Trophoblast cell (in vitro differentiated cells and primary cell): ENCODE results near the gene ADAMTS12.

ENCODE experiments used
- DNase-seq, 2 donors: peaks; one replicate each; pipeline ENCODE4 v3.0.0-alpha.2; 2016
- H2AFZ ChIP-seq: 2 replicates; pipeline ENCODE4 v1.6.1; 2013; ENCODE audit warnings: low read length, moderate library complexity, mild to moderate bottlenecking; ENCODE audit not compliant: insufficient read depth, poor library complexity
- H2AK5ac ChIP-seq: 2 replicates; pipeline ENCODE4 v1.6.1; 2013; ENCODE audit warnings: mild to moderate bottlenecking, low read length
- H2BK120ac ChIP-seq: 2 replicates; pipeline ENCODE4 v1.6.1; 2013; ENCODE audit warnings: low read length, mild to moderate bottlenecking, moderate library complexity; ENCODE audit not compliant: insufficient read depth, poor library complexity
- H2BK12ac ChIP-seq: 2 replicates; pipeline ENCODE4 v1.6.1; 2013; ENCODE audit warnings: mild to moderate bottlenecking, low read length, moderate library complexity
- H2BK5ac ChIP-seq: 2 replicates; pipeline ENCODE4 v1.6.1; 2013; ENCODE audit warnings: low read length, low read depth, moderate library complexity, mild to moderate bottlenecking; ENCODE audit not compliant: poor library complexity
- H3K14ac ChIP-seq: 2 replicates; pipeline ENCODE4 v1.6.1; 2013; ENCODE audit warnings: mild to moderate bottlenecking, low read length
- H3K18ac ChIP-seq: 2 replicates; pipeline ENCODE4 v1.6.1; 2013; ENCODE audit warnings: mild to moderate bottlenecking, low read length
- H3K23ac ChIP-seq: 2 replicates; pipeline ENCODE4 v1.6.1; 2013; ENCODE audit warnings: low read length
- H3K27ac ChIP-seq: 2 replicates; pipeline ENCODE4 v1.5.1; 2013; ENCODE audit warnings: low read depth, mild to moderate bottlenecking, inconsistent platforms, low read length, moderate library complexity
- H3K27me3 ChIP-seq: 2 replicates; pipeline ENCODE4 v1.6.1; 2013; ENCODE audit warnings: inconsistent platforms, mild to moderate bottlenecking, low read length, moderate library complexity; ENCODE audit not compliant: insufficient read depth
- H3K36me3 ChIP-seq, 2 experiments: 1 replicate in 1 of 2; 2 replicates in 1 of 2; pipeline ENCODE4 v1.6.1; 2013; ENCODE audit warnings: low read length in 2 of 2, mild to moderate bottlenecking in 2 of 2, moderate library complexity in 1 of 2; ENCODE audit not compliant: insufficient read depth in 2 of 2, control insufficient read depth in 1 of 2
- H3K4ac ChIP-seq: 2 replicates; pipeline ENCODE4 v1.6.1; 2013; ENCODE audit warnings: low read depth, mild to moderate bottlenecking, low read length, moderate library complexity
- H3K4me1 ChIP-seq, 2 experiments: 1 replicate in 1 of 2; 2 replicates in 1 of 2; pipeline ENCODE4 v1.6.1; 2013; ENCODE audit warnings: low read length in 2 of 2, mild to moderate bottlenecking in 2 of 2, moderate library complexity in 1 of 2; ENCODE audit not compliant: insufficient read depth in 2 of 2, control insufficient read depth in 1 of 2
- H3K4me2 ChIP-seq: 2 replicates; pipeline ENCODE4 v1.6.1; 2013; ENCODE audit warnings: inconsistent platforms, mild to moderate bottlenecking, low read length, moderate library complexity
- H3K4me3 ChIP-seq: 2 replicates; pipeline ENCODE4 v1.5.1; 2013; ENCODE audit warnings: mild to moderate bottlenecking, low read depth, low read length, inconsistent platforms
- H3K79me1 ChIP-seq: one replicate; pipeline ENCODE4 v1.6.1; 2013; ENCODE audit warnings: low read length
- H3K79me2 ChIP-seq: 2 replicates; pipeline ENCODE4 v1.6.1; 2013; ENCODE audit warnings: low read length, mild to moderate bottlenecking; ENCODE audit not compliant: control insufficient read depth, insufficient read depth, poor library complexity
- H3K9ac ChIP-seq: 2 replicates; pipeline ENCODE4 v1.6.1; 2013; ENCODE audit warnings: mild to moderate bottlenecking, low read length
- H3K9me3 ChIP-seq: 2 replicates; pipeline ENCODE4 v1.6.1; 2013; ENCODE audit warnings: low read depth, mild to moderate bottlenecking, control low read depth, inconsistent platforms, low read length; ENCODE audit not compliant: insufficient read depth
- H4K12ac ChIP-seq: 2 replicates; pipeline ENCODE4 v1.6.1; 2013; ENCODE audit warnings: low read depth, mild to moderate bottlenecking, low read length, moderate library complexity
- H4K8ac ChIP-seq: 2 replicates; pipeline ENCODE4 v1.6.1; 2013; ENCODE audit warnings: low read depth, mild to moderate bottlenecking, low read length, moderate library complexity
- H4K91ac ChIP-seq: one replicate; pipeline ENCODE4 v1.6.1; 2013; ENCODE audit warnings: low read depth, mild to moderate bottlenecking, low read length, moderate library complexity
- WGBS: extraction: QIAGEN DNeasy Blood & Tissue Kit; methylation state at CpG from one replicate; pipeline ENCODE4 v1.1.7; 2013; ENCODE audit warnings: missing lambda C conversion rate; ENCODE audit not compliant: insufficient read length, insufficient coverage; ENCODE audit errors: extremely low coverage; 5-methylcytosine and 5-hydroxymethylcytosine counted together

ADAMTS12 gene

GRCh38 chr5:33685873-33686755 lies 205.7 kb downstream of the ADAMTS12 start:
- Histone ChIP-seq H2BK5ac (no peak overlapping the region), H2AK5ac (no peak overlapping the region), H3K9me3 (no peaks in the 10 kb centered on the region), H2BK12ac (no peak overlapping the region), H3K18ac (no peak overlapping the region), H3K9ac (no peak overlapping the region), H4K12ac (no peak overlapping the region), H3K4me1 (peaks cover 0 to 8% of the 10 kb centered on the region in 2 experiments), H2AFZ (no peak overlapping the region), H3K27ac (no peak overlapping the region), H4K91ac (no peak overlapping the region), H3K4me3 (no peak overlapping the region), H3K79me2 (no peaks in the 10 kb centered on the region), H4K8ac (no peak overlapping the region), H3K36me3 (no peaks in the 10 kb centered on the region), H3K79me1 (no peaks in the 10 kb centered on the region), H3K14ac (no peak overlapping the region), H2BK120ac (no peak overlapping the region), H3K27me3 (no peaks in the 10 kb centered on the region), H3K4ac (no peak overlapping the region), H3K4me2 (no peak overlapping the region), H3K23ac (no peak overlapping the region)
- no CpG with 5 or more reads among the region's 11 CpGs for WGBS
- no peak for DNase-seq

- peaks cover 0 to 8% of the 10 kb centered on the region in 2 experiments for H3K4me1 ChIP-seq
- H3K27me3 ChIP-seq, result no peaks in the 10 kb centered on the region
- no peak for DNase-seq
- no peak overlapping the region for H2BK120ac ChIP-seq
- no peak overlapping the region for H2BK12ac ChIP-seq
- H2AFZ ChIP-seq, result no peak overlapping the region
- H3K23ac ChIP-seq, result no peak overlapping the region
- no peaks in the 10 kb centered on the region for H3K79me1 ChIP-seq
- H3K36me3 ChIP-seq, result no peaks in the 10 kb centered on the region
- no peak overlapping the region for H3K14ac ChIP-seq
- H3K18ac ChIP-seq, result no peak overlapping the region
- H2AK5ac ChIP-seq, result no peak overlapping the region
- H4K91ac ChIP-seq, result no peak overlapping the region
- H3K9me3 ChIP-seq, result no peaks in the 10 kb centered on the region
- no peak overlapping the region for H3K4me3 ChIP-seq
- no peak overlapping the region for H3K4me2 ChIP-seq
- no peak overlapping the region for H4K8ac ChIP-seq
- H3K27ac ChIP-seq, result no peak overlapping the region
- WGBS, result no CpG with 5 or more reads among the region's 7 CpGs
- no peak overlapping the region for H3K9ac ChIP-seq
- H3K4ac ChIP-seq, result no peak overlapping the region
- no peaks in the 10 kb centered on the region for H3K79me2 ChIP-seq
- no peak overlapping the region for H2BK5ac ChIP-seq
- H4K12ac ChIP-seq, result no peak overlapping the region
Measured at GRCh38 chr5:33684496-33685159, 207.2 kb downstream of the ADAMTS12 start.

GRCh38 chr5:33679791-33680190 lies 212.0 kb downstream of the ADAMTS12 start:
- H3K79me2 ChIP-seq, result no peaks in the 10 kb centered on the region
- H3K4me1 ChIP-seq, result no peaks in the 10 kb centered on the region
- DNase-seq, result no peak
- WGBS, result no CpG with 5 or more reads among the region's 2 CpGs
- H3K27ac ChIP-seq, result no peak overlapping the region
- no peak overlapping the region for H4K91ac ChIP-seq
- no peaks in the 10 kb centered on the region for H3K79me1 ChIP-seq
- H2BK120ac ChIP-seq, result no peak overlapping the region
- H4K12ac ChIP-seq, result no peak overlapping the region
- H3K23ac ChIP-seq, result no peak overlapping the region
- H3K9ac ChIP-seq, result no peak overlapping the region
- H3K14ac ChIP-seq, result no peak overlapping the region
- no peaks in the 10 kb centered on the region for H3K27me3 ChIP-seq
- H3K18ac ChIP-seq, result no peak overlapping the region
- no peak overlapping the region for H3K4ac ChIP-seq
- H2AFZ ChIP-seq, result no peak overlapping the region
- H2BK12ac ChIP-seq, result no peak overlapping the region
- H3K36me3 ChIP-seq, result no peaks in the 10 kb centered on the region
- no peak overlapping the region for H4K8ac ChIP-seq
- no peaks in the 10 kb centered on the region for H3K9me3 ChIP-seq
- no peak overlapping the region for H3K4me3 ChIP-seq
- H3K4me2 ChIP-seq, result no peak overlapping the region
- H2AK5ac ChIP-seq, result no peak overlapping the region
- H2BK5ac ChIP-seq, result no peak overlapping the region

- H3K27me3 ChIP-seq, result no peaks in the 10 kb centered on the region
- H3K9ac ChIP-seq, result no peak overlapping the region
- no peak overlapping the region for H3K4me3 ChIP-seq
- H2BK120ac ChIP-seq, result no peak overlapping the region
- H4K12ac ChIP-seq, result no peak overlapping the region
- H3K27ac ChIP-seq, result no peak overlapping the region
- H3K36me3 ChIP-seq, result no peaks in the 10 kb centered on the region
- WGBS, result no CpG with 5 or more reads among the region's 3 CpGs
- H3K4me2 ChIP-seq, result no peak overlapping the region
- H3K4me1 ChIP-seq, result no peaks in the 10 kb centered on the region
- H4K91ac ChIP-seq, result no peak overlapping the region
- H3K79me1 ChIP-seq, result no peaks in the 10 kb centered on the region
- H2AFZ ChIP-seq, result no peak overlapping the region
- no peaks in the 10 kb centered on the region for H3K9me3 ChIP-seq
- H2BK5ac ChIP-seq, result no peak overlapping the region
- H4K8ac ChIP-seq, result no peak overlapping the region
- H3K14ac ChIP-seq, result no peak overlapping the region
- no peak overlapping the region for H2BK12ac ChIP-seq
- no peaks in the 10 kb centered on the region for H3K79me2 ChIP-seq
- H3K23ac ChIP-seq, result no peak overlapping the region
- H3K18ac ChIP-seq, result no peak overlapping the region
- no peak overlapping the region for H2AK5ac ChIP-seq
- DNase-seq, result no peak
- H3K4ac ChIP-seq, result no peak overlapping the region
Measured at GRCh38 chr5:33675958-33676464, 215.8 kb downstream of the ADAMTS12 start.
